GM23248 (cell line): ENCODE results near the gene PET100.

ENCODE experiments used
- EZH2 ChIP-seq: fragments of 200-600 bp; sonication (generic); IDR thresholded peaks from 2 replicates; pipeline ENCODE4 v1.6.1; 2018; ENCODE audit warnings: antibody characterized with exemption, mild to moderate bottlenecking; ENCODE audit not compliant: insufficient read depth, poor library complexity, severe bottlenecking
- EZH2phosphoT487 ChIP-seq: fragments of 200-600 bp; sonication (generic); IDR thresholded peaks from 2 replicates; pipeline ENCODE4 v1.6.1; 2018; ENCODE audit warnings: antibody characterized with exemption, moderate library complexity, mild to moderate bottlenecking, low read depth; ENCODE audit not compliant: insufficient read depth

DNA sequence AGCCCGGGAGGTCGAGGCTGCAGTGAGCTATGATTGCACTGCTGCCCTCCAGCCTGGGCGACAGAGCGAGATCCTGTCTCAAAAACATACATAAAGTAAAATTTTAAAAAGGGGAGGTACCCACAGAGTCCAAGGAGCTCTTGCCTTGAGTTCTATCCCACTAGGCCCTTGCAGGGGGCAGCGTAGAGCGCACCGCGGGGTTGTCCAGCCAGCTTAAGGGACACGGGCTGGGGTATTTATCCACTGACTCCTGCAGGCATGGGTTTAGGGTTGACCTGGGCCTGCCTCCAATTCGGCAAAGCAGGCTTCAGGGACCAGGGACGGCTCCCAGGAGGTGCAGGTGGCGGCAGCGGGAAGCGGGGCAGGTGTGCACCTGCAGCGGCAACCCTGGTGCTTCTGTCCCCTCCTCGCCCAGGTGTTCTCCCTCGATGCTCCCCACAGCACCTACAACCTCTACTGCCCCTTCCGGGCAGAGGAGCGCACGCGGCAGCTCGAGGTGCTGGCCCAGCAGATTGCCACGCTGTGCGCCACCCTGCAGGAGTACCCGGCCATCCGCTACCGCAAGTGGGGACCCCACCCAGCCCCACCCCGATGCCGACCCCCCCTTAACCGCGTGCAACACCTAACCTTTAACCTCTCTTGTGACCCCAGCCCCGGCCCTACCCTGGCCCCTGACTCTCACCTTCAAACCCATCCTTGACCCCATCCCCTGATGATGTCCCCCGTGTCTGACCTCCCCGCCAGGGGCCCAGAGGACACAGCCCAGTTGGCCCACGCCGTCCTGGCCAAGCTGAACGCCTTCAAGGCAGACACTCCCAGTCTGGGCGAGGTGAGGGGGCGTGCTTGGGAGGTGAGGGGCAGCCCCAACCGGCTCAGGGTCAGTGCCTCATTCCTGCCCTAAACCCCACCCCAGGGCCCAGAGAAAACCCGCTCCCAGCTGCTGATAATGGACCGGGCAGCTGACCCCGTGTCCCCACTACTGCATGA lies 12.0 kb downstream of the PET100 start:
- TF ChIP-seq EZH2 (no peak), EZH2phosphoT487 (no peak)
